Measurements from ENCODE around the gene PLA2G10. TPM values are rescaled to one million over a fixed set of nuclear protein-coding genes. Genes with fewer than 3 reads are reported as not detected.
"Not testable (repeated sequence)": the region's sequence is repeated elsewhere in the genome, so short reads cannot be mapped to it uniquely, and the experiment has no call there.

The PLA2G10 gene
- polyA plus RNA-seq, 1 donor: 0.47 TPM

- no peak for DNase-seq (ENCODE audit: low read depth)
Observed at GRCh38 chr16:14667347-14668266, 26.5 kb downstream of the PLA2G10 start.

DNA sequence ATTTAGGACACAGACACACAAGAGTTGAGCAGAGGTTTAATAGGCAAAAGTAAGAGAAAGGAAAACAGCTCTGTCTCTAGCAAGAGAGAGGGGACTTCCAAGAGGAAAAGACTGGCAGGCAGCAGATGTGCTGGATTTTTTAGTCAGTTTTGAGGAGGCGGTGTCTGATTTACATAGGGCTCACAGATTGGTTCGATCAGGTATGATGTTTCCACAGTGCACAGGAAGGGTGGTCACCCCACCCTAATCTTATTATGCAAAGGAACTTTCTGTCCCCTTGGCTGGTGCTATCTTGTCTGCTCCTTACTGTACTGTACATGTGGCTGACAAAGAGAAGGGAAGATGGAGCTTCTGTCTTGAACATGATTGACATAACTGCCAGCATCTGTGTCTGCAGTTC is 36.0 kb downstream of the PLA2G10 start:
- no peak for DNase-seq (ENCODE audit: low read depth)

DNA sequence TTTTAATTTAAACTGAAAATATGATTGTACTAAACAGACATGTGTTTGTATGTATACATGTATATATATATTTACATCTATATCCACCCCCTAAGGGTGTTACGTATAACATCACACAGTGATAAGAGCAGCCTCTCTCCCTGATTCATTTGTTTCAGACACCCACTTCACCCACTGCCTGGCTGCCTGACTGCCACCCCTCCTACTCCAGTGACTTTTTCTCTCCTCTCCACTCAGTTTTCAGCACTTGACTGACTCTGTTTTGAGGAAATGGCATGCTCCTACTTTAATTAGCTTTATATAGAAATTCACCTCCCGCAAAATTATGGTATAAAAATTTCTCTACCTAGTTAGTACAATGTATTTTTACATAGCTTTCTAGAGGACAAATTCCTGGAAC is 41.4 kb downstream of the PLA2G10 start:
- DNase-seq (ENCODE audit: low read depth): no peak

DNA sequence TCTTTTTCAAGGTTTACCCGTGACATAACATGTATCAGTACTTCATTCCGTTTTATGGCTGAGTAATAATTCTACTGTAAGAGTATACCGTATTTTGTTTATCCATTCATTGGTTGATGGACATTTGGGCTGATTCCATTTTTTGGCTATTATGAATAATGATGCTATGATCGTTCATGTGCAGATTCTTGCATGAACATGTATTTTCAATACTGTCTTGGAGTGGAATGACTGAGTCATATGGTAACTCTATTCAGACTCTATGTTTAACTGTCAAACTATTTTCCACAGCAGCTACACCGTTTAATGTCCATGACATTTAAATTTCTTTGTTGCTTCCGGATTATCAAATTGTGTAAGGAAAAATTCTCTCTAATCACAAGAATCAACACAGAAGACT is 43.5 kb downstream of the PLA2G10 start:
- DNase-seq (ENCODE audit: low read depth): no peak

GRCh38 chr16:14649816-14650215 is 44.3 kb downstream of the PLA2G10 start:
- no peak for DNase-seq (ENCODE audit: low read depth)

DNA sequence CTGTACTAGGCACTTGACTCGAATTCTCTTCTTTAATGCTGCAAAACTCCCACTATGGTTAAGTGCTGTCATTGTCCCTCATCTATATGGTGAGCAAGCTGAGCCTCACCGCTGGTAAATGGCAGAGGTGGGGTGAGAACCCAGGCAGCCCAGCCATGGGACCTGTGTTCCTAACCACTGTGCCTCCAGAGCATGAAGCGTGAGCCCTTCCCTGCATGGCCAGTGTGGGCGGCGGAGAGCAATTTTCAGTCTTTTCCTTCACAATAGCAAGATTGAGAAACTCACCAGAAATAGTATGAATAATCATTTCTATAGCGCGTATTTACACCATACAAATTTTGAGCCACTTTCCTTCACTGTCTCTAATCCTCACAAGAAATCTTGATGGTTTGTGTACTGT is 52.2 kb downstream of the PLA2G10 start:
- DNase-seq (ENCODE audit: low read depth): no peak

- no peak for DNase-seq (ENCODE audit: low read depth)
Observed at GRCh38 chr16:14641206-14641605, 52.9 kb downstream of the PLA2G10 start.

DNA sequence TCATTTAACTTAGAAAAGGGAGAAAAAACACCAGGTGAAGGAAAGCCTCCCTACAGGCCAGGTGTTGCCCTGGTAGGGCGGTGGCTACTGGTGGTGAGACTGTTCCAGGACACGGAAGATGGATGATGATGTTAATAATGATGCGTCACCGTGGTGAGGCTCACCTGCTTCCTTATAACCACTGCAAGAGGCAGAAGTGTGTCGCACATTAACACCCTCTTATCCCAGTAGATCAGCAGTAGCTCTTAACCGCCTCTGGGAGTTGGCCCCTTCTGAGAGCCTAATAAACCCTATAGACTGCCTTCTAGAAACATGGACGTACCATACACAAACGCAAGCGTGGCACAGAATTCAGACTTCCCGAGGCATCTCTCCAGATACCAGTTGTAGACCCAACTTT is 53.6 kb downstream of the PLA2G10 start:
- no peak for DNase-seq (ENCODE audit: low read depth)

- not testable (repeated sequence) for DNase-seq (ENCODE audit: low read depth)
Observed at GRCh38 chr16:14636951-14637240, 57.2 kb downstream of the PLA2G10 start.

DNA sequence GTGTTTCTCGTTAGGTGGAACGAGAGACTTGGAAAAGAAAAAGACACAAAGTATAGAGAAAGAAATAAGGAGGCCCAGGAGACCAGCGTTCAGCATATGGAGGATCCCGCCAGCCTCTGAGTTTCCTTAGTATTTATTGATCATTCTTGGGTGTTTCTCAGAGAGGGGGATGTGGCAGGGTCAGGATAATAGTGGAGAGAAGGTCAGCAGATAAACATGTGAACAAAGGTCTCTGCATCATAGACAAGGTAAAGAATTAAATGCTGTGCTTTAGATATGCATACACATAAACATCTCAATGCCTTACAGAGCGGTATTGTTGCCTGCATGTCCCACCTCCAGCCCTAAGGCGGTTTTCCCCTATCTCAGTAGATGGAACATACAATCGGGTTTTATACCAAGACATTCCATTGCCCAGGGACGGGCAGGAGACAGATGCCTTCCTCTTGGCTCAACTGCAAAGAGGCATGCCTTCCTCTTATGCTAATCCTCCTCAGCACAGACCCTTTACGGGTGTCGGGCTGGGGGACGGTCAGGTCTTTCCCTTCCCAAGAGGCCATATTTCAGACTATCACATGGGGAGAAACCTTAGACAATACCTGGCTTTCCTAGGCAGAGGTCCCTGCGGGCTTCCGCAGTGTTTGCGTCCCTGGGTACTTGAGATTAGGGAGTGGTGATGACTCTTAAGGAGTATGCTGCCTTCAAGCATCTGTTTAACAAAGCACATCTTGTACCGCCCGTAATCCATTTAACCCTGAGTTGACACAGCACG is 57.7 kb downstream of the PLA2G10 start:
- not testable (repeated sequence) for DNase-seq (ENCODE audit: low read depth)

DNA sequence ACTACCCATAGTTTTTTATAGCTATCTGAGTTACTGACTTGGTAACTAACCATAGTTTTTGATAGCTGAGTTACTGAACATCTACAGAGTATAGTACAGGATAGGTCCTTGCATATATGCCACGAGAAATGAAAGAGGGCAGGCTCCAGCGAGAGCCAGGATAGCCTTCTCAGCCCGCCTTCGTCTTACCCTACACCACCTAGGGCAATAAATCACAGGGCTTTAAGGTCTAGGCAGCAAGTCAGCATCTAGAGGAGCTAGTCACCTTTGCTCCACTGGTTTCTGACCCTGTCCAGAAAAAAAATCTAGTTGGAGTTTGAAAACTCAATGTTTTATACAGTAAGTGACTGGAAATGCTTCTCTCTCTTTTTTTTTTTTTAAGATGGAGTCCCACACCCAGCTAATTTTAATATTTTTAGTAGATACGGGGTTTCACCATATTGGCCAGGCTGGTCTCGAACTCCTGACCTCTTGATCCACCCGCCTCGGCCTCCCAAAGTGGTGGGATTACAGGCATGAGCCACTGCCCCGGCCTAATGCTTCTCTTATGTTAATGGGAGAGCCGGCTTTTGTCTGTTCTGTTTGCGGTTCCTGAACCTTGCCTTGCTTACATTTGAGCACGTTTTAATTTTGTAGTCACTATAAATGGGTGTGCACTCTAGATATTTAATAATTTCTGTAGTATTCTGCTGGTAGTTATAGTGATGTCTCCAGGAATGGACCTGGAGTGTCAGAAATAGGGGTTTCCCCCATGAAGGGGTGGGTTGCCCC is 58.5 kb downstream of the PLA2G10 start:
- no peak for DNase-seq (ENCODE audit: low read depth)

- DNase-seq (ENCODE audit: low read depth): no peak
Observed at GRCh38 chr16:14634389-14634725, 59.8 kb downstream of the PLA2G10 start.

DNA sequence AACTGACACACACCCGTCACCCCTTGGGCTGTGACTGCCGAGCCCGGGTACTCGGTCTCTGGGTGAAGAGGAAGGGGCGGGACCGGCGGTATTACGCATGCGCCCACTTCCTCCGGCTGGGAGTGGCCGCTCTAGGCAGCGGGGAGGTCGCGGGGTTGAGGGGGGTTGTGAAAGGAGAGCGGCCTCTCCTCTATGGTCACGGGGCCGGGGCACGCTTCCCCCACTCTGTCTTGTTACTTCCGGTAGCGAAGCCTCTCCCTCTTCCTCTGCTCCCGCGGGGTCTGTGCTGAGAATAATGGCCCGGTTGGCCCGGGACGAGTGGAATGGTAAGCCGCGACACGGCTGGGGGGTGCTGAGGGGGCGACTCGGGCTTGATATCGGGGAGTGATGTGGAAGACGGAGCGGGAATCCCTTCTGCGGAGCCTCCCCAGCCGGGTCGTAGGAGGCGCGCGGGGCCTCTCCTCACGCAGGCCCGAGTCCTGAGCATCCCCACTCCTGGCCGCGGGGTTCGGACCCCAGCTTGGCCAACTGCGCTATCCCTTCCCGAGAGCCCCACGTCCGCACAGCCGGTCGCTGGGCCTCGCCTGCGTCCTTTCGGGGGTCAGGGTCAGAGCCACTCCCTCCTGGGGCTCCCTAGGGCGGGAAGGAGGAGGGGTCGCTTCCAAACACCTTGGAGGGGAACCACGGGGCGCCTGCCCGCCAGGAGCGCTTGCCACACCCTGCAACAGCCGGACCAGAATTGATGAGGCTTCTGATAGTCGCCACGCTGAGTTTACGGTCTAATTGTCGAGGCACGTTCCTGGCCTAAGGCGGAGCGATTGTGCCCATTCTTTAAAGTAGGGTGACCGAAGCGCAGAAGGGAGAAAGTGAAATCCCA is 61.2 kb downstream of the PLA2G10 start, which contains the start of gene BFAR:
BFAR (plus strand) TSS at position 259 of the 877 bp plus-strand sequence. CDS start 11,396 bp downstream, outside the sequence.
- DNase-seq (ENCODE audit: low read depth): peak; percentile 88

DNA sequence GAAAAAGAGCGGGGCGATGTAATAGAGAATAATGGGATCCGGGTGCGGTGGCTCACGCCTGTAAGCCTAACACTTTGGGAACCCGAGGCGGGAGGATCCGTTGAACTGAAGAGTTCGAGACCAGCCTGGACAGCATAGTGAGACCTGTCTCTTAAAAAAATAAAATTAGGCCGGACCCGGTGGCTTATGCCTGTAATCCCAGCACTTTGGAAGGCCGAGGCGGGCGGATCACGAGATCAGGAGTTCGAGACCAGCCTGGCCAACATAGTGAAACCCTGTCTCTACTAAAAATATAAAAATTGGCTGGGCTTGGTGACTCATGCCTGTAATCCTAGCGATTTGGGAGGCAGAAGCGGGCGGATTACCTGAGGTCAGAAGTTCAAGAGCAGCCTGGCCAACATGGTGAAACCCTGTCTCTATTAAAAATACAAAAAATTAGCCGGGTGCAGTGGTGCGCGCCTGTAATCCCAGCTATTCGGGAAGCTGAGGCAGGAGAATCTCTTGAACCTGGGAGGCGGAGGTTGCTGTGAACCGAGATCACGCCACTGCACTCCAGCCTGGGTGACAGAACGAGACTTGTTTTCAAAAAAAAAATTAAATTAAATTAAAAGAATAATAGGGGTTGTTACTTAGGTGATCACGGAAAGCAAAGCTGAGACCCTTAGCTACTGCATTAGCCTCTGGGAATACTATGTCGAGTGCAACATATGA is 63.3 kb downstream of the PLA2G10 start:
- DNase-seq (ENCODE audit: low read depth): not testable (repeated sequence)

- peak; percentile 83 for DNase-seq (ENCODE audit: low read depth)
Observed at GRCh38 chr16:14629919-14630619, 64.0 kb downstream of the PLA2G10 start, which contains the start of gene PARN. PARN (minus strand) TSS chr16:14630260; CDS start chr16:14630125, 135 bp downstream.

GRCh38 chr16:14629612-14629918 is 64.5 kb downstream of the PLA2G10 start:
- no peak for DNase-seq (ENCODE audit: low read depth)

DNA sequence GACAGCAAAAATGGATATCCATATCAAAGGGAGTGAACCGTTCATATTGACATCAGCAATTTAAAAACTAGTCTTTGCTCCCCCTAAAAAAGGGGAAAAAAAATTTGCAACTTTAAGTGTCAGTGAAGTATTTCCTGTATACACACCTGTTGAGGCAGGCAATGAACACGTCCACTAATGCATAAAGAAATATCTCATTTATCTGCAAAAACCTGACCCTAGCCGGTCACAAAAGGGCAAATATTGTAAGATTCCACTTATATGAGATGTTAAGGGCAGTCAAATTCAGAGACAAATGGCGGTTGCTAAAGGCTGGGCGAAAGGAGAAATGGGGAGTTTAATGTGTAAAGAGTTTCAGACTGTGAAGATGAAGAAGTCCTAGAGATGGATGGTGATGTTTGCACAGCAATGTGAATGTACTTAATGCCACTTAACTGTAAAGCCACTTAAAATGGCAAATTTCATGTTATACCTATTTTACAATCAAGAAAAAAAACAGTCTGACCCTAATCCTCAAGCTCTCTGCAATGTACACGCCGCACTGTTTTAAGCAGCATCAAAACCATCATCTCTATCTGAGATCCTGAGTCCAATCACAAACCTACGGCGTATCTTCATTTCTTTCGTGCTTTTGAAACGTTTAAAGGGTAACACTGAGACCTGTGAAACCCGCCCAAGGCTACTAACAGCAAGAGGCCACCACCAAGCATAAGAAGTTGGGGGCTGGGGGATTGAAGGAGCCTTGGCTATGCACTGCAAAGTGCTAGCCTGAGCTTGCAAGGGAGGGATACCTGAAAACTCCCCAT is 65.1 kb downstream of the PLA2G10 start:
- DNase-seq (ENCODE audit: low read depth): no peak

GRCh38 chr16:14627078-14627477 is 67.0 kb downstream of the PLA2G10 start:
- DNase-seq (ENCODE audit: low read depth): no peak
